HG02642 (cell line): ENCODE measurements around the gene DR1.
A peak's percentile ranks its signal among the peaks of the same experiment; 100 is the strongest.

Experiments
- ATAC-seq: cut with Tn5 transposase; IDR thresholded peaks from one replicate; pipeline ENCODE4 v1.9.1; 2021; ENCODE audit warnings: mild to moderate bottlenecking; ENCODE audit not compliant: unreplicated experiment, poor library complexity

Gene DR1

GRCh38 chr1:93345633-93346420, at the start of gene DR1:
Gene DR1 (plus strand): TSS chr1:93345907. CDS start chr1:93346646, 739 bp downstream.
- ATAC-seq = peak; percentile 85

GRCh38 chr1:93296555-93297154, 49.1 kb upstream of the DR1 start:
- no peak for ATAC-seq

GRCh38 chr1:93301131-93301530, 44.6 kb upstream of the DR1 start:
- ATAC-seq = no peak

- ATAC-seq = no peak
Measured at GRCh38 chr1:93302078-93302477, 43.6 kb upstream of the DR1 start.

- ATAC-seq = peak; percentile 57
Measured at GRCh38 chr1:93304716-93305138, 41.0 kb upstream of the DR1 start.

- ATAC-seq = no peak
Measured at GRCh38 chr1:93306920-93307319, 38.8 kb upstream of the DR1 start.

- ATAC-seq = no peak
Measured at GRCh38 chr1:93313026-93313425, 32.7 kb upstream of the DR1 start.

- ATAC-seq = no peak
Measured at GRCh38 chr1:93317207-93317606, 28.5 kb upstream of the DR1 start.

GRCh38 chr1:93317943-93318342, 27.8 kb upstream of the DR1 start:
- ATAC-seq = no peak

DNA sequence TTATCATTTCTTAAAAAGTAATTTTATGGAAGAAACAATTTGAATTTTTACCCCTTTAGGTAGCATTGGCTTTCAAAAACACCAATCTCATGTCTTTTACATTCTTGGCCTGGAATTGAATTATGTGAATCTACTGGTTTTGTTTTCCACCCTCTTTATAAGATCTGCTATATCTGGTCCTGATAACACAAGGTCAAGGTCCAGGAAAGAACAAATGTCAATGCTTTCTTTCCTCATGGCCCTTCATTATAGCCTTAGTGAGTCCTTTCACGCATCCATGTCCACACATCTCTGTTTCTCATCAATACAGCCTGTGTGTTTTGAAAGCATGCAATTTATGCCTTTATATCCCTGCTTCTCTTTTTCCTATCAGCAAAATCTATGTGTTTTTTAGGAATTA, 24.0 kb upstream of the DR1 start:
- ATAC-seq = no peak

- ATAC-seq = no peak
Measured at GRCh38 chr1:93322349-93322748, 23.4 kb upstream of the DR1 start.

GRCh38 chr1:93323185-93323820, 22.4 kb upstream of the DR1 start:
- ATAC-seq = no peak

DNA sequence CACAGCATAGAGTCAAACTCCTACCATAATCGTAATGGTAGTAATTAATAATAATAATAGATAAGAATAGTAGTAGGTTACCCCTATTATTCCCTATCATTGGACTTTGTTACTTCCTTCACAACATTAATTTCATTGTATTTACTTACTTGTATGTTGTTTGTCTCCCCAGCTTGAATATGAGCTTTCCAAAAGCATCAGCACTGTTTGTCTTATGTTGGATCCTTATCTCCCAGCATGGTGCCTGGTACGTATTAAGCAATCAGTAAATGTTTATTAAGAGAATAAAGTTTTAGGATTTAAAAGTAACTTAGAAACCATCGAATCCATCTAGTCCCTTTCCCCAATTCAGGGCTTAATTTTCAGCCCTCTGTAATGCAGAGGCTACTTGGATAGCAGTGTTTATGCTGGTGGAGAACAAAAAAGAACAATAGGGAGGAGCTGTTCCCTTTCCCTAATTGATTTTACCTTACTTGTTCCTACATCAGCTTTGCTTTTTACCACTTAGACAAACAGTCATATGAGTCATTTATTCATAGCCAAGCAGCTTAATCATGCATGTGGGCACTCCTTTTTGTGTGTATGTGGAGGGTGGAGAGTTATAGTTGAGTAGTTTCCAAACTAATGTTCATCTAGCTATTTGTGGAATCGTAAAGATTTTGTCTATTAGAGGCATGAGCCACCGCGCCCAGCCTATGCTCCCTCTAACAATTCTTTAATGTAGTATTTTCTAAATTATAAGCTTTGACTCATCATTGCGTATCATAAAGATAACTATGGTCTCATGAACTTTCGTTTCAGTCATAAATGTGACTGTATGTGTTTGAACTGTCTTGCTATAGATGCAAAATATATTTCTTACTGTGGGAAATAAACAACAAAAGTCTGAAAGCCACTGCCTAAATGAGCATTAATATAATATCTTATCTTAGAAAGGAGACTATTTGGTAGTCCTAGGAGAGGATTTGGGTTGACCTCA, 20.9 kb upstream of the DR1 start:
- ATAC-seq = no peak

DNA sequence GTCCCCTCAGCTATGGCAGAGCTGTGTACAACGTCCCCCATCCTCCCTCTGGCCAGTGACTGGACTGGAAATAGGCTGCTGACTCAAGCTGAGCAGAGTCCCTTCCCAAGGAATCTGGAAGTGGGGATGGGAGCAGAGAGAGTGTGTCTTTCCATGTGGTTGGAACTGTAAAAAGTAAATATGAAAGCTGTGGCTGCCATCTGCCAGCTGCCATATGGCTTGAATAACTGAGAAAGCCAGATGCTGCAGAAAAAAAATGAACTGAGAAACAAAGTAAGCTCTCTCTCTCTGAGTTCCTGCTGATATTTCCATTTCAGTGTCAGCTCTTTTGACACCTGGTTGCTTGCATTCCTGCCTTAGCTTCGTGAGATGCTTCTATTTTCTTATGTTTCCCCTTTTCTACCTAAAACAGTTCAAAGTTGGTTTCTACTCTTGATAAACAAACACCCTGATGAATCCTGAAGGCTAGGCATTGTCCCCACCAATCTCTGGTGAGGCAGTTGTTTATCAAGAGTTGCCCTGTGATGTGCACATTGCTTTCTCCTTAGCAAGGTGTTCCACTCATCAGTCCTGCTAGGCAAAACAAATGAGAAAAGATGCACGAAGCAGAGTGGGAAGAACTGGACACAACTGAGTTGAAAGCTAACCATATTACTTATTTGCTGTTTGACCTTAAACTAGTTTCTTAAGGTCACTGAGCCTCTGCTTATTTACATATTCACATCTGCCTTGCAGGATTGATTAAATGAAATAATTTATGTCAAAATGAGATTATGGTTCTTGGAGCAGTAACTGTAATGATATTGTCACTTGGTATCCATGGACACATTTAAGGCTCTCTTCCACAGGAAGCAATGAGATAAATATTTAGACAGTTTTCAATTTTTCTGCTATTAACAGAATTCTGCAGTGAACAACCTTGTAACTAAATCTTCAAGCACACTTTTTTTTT, 16.6 kb upstream of the DR1 start:
- ATAC-seq = peak; percentile 89

GRCh38 chr1:93330196-93330595, 15.5 kb upstream of the DR1 start:
- no peak for ATAC-seq

DNA sequence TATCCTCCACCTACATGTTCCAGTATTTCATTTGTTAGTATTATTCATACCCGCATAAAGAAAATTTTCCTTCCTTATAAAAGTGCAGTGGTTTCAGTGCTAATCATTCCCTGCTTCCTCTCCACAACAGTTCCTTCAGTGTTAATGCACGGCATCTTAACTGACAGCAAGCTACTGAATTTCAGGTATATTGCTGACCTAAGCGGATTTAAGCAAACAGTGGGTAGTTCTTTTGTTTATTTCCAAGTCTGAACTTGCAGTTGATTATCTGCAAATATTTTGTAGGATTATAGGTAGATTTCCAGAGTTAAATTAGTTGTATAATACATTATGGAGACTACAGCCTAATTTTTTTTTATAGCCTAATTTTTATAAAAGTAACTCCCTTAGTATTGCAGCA, 15.1 kb upstream of the DR1 start:
- no peak for ATAC-seq

- ATAC-seq = no peak
Measured at GRCh38 chr1:93331412-93331811, 14.3 kb upstream of the DR1 start.

DNA sequence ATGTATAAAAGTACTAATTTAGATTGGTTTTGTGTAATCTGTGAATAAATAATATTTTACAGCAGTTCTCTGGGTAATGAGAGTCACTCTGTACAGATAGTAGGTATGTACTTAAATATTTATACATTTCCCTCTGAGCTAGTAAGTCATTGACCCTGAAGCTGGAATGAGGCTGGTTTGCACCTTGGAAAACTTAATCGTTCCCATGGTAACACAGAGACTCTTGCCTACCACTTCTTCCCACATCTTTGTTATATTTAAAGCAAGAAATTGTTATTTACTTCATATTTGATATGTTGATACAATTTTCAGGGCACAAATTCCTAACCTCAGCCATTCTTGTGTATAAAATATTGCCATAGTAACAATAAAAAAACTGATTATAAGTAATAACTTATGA, 13.3 kb upstream of the DR1 start:
- no peak for ATAC-seq

GRCh38 chr1:93338387-93339146, 7.1 kb upstream of the DR1 start:
- no peak for ATAC-seq
